SK-N-SH (cell line): Measurements from ENCODE around the gene RAB3GAP2. TPM values are rescaled to one million over a fixed set of nuclear protein-coding genes. Genes with fewer than 3 reads are reported as not detected.
A peak's percentile ranks its signal among the peaks of the same experiment; 100 is the strongest.

Experiments
- CTCF ChIA-PET: fragments of 300-600, 350-600 bp; formaldehyde crosslinking; extraction: SDS; loops from one replicate; lab custom pipeline; 2021; lab: Yijun Ruan, JAX
- POLR2A ChIA-PET: fragments of 350-600 bp; sonication (Branson Sonifier 250); formaldehyde crosslinking; extraction: SDS; loops from one replicate; lab custom pipeline; 2020; ENCODE audit warnings: antibody characterized with exemption, inconsistent platforms; lab: Yijun Ruan, JAX
- DNase-seq: peaks from one replicate; pipeline ENCODE4 v3.0.0; 2012
- H2AFZ ChIP-seq: fragments of 200-600 bp; sonication (generic); 2 replicates; pipeline ENCODE4 v1.8.1; 2016; ENCODE audit warnings: antibody characterized with exemption, mild to moderate bottlenecking, low read depth
- H3F3A ChIP-seq: fragments of 200-600 bp; sonication (generic); replicated peaks from 2 replicates; pipeline ENCODE3; 2016; ENCODE audit warnings: antibody characterized with exemption, mild to moderate bottlenecking; ENCODE audit not compliant: insufficient read depth
- H3K27ac ChIP-seq, 2 experiments: fragments of 200-500 bp in 1 of 2; fragments of 200-600 bp in 1 of 2; sonication (Bioruptor generic) in 1 of 2; sonication (generic), shearing (Covaris generic) in 1 of 2; 2 replicates each; pipeline versions ENCODE4 v1.5.1 to v1.6.1; 2014 to 2016; ENCODE audit warnings: low read depth in 2 of 2, inconsistent platforms in 1 of 2, low read length in 1 of 2, mild to moderate bottlenecking in 1 of 2, mixed read lengths in 1 of 2
- H3K27me3 ChIP-seq: fragments of 200-600 bp; sonication (generic), shearing (Covaris generic); 2 replicates; pipeline ENCODE4 v1.6.1; 2016; ENCODE audit warnings: mixed run types; ENCODE audit not compliant: insufficient read depth
- H3K36me3 ChIP-seq, 2 experiments: fragments of 200-500 bp in 1 of 2; fragments of 200-600 bp in 1 of 2; sonication (Bioruptor generic) in 1 of 2; sonication (generic) in 1 of 2; replicated peaks in 1 of 2; 2 replicates each; pipeline versions ENCODE3 to v1.5.1; 2014 to 2016; ENCODE audit warnings: low read length in 1 of 2, mild to moderate bottlenecking in 1 of 2; ENCODE audit not compliant: insufficient read depth in 2 of 2, control insufficient read depth in 1 of 2
- H3K4me1 ChIP-seq, 2 experiments: fragments of 200-500 bp in 1 of 2; fragments of 200-600 bp in 1 of 2; sonication (Bioruptor generic) in 1 of 2; sonication (generic), shearing (Covaris generic) in 1 of 2; 2 replicates each; pipeline versions ENCODE4 v1.5.1 to v1.6.1; 2014 to 2016; ENCODE audit warnings: low read depth in 1 of 2, low read length in 1 of 2, mixed run types in 1 of 2; ENCODE audit not compliant: insufficient read depth in 2 of 2, control insufficient read depth in 1 of 2
- H3K4me2 ChIP-seq: fragments of 200-600 bp; sonication (generic), shearing (Covaris generic); 2 replicates; pipeline ENCODE4 v1.6.1; 2017; ENCODE audit warnings: mixed run types
- H3K4me3 ChIP-seq, 2 experiments: fragments of 200-500 bp in 1 of 2; fragments of 200-600 bp in 1 of 2; sonication (Bioruptor generic) in 1 of 2; sonication (generic), shearing (Covaris generic) in 1 of 2; 2 replicates each; pipeline versions ENCODE4 v1.5.1 to v1.8.1; 2014 to 2016; ENCODE audit warnings: low read depth in 2 of 2, inconsistent platforms in 1 of 2, low read length in 1 of 2, mild to moderate bottlenecking in 1 of 2, mixed read lengths in 1 of 2, moderate library complexity in 1 of 2
- H3K79me2 ChIP-seq: fragments of 200-600 bp; sonication (generic); 2 replicates; pipeline ENCODE4 v1.8.1; 2017; ENCODE audit warnings: mild to moderate bottlenecking; ENCODE audit not compliant: insufficient read depth
- H3K9ac ChIP-seq: fragments of 200-600 bp; sonication (generic); 2 replicates; pipeline ENCODE4 v1.6.1; 2017; ENCODE audit warnings: mixed run types
- H3K9me2 ChIP-seq: fragments of 200-600 bp; sonication (generic); 2 replicates; pipeline ENCODE4 v1.6.1; 2017; ENCODE audit warnings: mixed run types
- H3K9me3 ChIP-seq: fragments of 200-600 bp; sonication (generic); 2 replicates; pipeline ENCODE4 v1.6.1; 2017; ENCODE audit warnings: mixed run types, mild to moderate bottlenecking, moderate library complexity
- H4K20me1 ChIP-seq: fragments of 200-600 bp; sonication (generic); 2 replicates; pipeline ENCODE4 v1.6.1; 2017; ENCODE audit warnings: mild to moderate bottlenecking, mixed run types; ENCODE audit not compliant: insufficient read depth
- CHD2 ChIP-seq: fragments of 150-350 bp; IDR thresholded peaks from 2 replicates; pipeline ENCODE4 v1.6.1; 2018; ENCODE audit warnings: low read length; ENCODE audit not compliant: partially characterized antibody
- EP300 ChIP-seq, 2 experiments: IDR thresholded peaks; 2 replicates each; pipeline versions ENCODE4 v1.4.0 to v1.6.1; 2012; ENCODE audit warnings: borderline replicate concordance in 1 of 2, low read depth in 1 of 2, low read length in 1 of 2
- FOSL2 ChIP-seq: IDR thresholded peaks from 2 replicates; pipeline ENCODE4 v1.4.0; 2012; ENCODE audit warnings: low read depth, mild to moderate bottlenecking, moderate library complexity, borderline replicate concordance
- GATA2 ChIP-seq: sonication (generic); formaldehyde crosslinking; IDR thresholded peaks from 2 replicates; pipeline ENCODE4 v1.5.0; 2020; ENCODE audit warnings: mild to moderate bottlenecking, missing genetic modification reagents
- NRF1 ChIP-seq: IDR thresholded peaks from 2 replicates; pipeline ENCODE4 v1.6.1; 2012; ENCODE audit warnings: low read depth, mild to moderate bottlenecking, low read length
- RAD21 ChIP-seq: IDR thresholded peaks from 2 replicates; pipeline ENCODE4 v1.6.1; 2012; ENCODE audit warnings: mild to moderate bottlenecking, low read length
- RCOR1 ChIP-seq: fragments of 150-350 bp; IDR thresholded peaks from 2 replicates; pipeline ENCODE4 v1.6.1; 2017; ENCODE audit warnings: antibody characterized with exemption, low read length
- RFX5 ChIP-seq: IDR thresholded peaks from 2 replicates; pipeline ENCODE4 v1.6.1; 2012; ENCODE audit warnings: mild to moderate bottlenecking, improper control_type of control experiment, low read length
- RXRA ChIP-seq: IDR thresholded peaks from 2 replicates; pipeline ENCODE4 v1.4.0; 2012; ENCODE audit warnings: low read depth, mild to moderate bottlenecking, borderline replicate concordance
- TAF1 ChIP-seq: IDR thresholded peaks from 2 replicates; pipeline ENCODE4 v1.6.1; 2012; ENCODE audit warnings: low read depth, mild to moderate bottlenecking, low read length, moderate library complexity, borderline replicate concordance
- TCF12 ChIP-seq: IDR thresholded peaks from 2 replicates; pipeline ENCODE4 v1.4.0; 2012
- USF1 ChIP-seq: IDR thresholded peaks from 2 replicates; pipeline ENCODE4 v1.4.0; 2012; ENCODE audit warnings: low read depth, borderline replicate concordance
- USF2 ChIP-seq: fragments of 150-350 bp; IDR thresholded peaks from 2 replicates; pipeline ENCODE4 v1.6.1; 2017; ENCODE audit warnings: antibody characterized with exemption, low read length, low read depth, borderline replicate concordance
- YY1 ChIP-seq: IDR thresholded peaks from 2 replicates; pipeline ENCODE4 v1.4.0; 2012; ENCODE audit warnings: low read depth, mild to moderate bottlenecking
- polyA plus RNA-seq, 3 experiments: library from polyadenylated mRNA; depleted of rRNA; stranded (reverse); fragments of >200 nt; gene quantifications; 2 replicates each; pipeline ENCODE4 v1.2.3, GENCODE V29; 2012
- TF ChIP-seq, protein P1 (sequence below): fragments of 200-600 bp; sonication (generic); IDR thresholded peaks from 2 replicates; pipeline ENCODE4 v1.6.1; 2017; ENCODE audit warnings: antibody characterized with exemption, mild to moderate bottlenecking, moderate library complexity
- TF ChIP-seq, protein P2 (sequence below): IDR thresholded peaks from 2 replicates; pipeline ENCODE4 v1.4.0; 2012; ENCODE audit warnings: low read depth

Gene RAB3GAP2
- polyA plus RNA-seq, 1 of the 3 experiments (the other 2 are of a cell fraction) = 9.3 TPM

- TF ChIP-seq, protein P1, sequence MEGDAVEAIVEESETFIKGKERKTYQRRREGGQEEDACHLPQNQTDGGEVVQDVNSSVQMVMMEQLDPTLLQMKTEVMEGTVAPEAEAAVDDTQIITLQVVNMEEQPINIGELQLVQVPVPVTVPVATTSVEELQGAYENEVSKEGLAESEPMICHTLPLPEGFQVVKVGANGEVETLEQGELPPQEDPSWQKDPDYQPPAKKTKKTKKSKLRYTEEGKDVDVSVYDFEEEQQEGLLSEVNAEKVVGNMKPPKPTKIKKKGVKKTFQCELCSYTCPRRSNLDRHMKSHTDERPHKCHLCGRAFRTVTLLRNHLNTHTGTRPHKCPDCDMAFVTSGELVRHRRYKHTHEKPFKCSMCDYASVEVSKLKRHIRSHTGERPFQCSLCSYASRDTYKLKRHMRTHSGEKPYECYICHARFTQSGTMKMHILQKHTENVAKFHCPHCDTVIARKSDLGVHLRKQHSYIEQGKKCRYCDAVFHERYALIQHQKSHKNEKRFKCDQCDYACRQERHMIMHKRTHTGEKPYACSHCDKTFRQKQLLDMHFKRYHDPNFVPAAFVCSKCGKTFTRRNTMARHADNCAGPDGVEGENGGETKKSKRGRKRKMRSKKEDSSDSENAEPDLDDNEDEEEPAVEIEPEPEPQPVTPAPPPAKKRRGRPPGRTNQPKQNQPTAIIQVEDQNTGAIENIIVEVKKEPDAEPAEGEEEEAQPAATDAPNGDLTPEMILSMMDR = no peak
- TF ChIP-seq RAD21 = no peak
- TF ChIP-seq NRF1 = no peak
- TF ChIP-seq CHD2 = no peak
- TF ChIP-seq EP300 (IDR thresholded peaks at IDR 0.05; ENCODE audit: borderline replicate concordance in 1 of 2, low read depth in 1 of 2, low read length in 1 of 2) = no peak
- TF ChIP-seq USF2 = no peak
- TF ChIP-seq, protein P2, sequence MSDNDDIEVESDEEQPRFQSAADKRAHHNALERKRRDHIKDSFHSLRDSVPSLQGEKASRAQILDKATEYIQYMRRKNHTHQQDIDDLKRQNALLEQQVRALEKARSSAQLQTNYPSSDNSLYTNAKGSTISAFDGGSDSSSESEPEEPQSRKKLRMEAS = no peak
Measured at GRCh38 chr1:220219865-220220698, 52.2 kb downstream of the RAB3GAP2 start (continued).

- POLR2A ChIA-PET = interaction anchor here (1.2 kb wide), 1 partner anchor 53 kb away, joined by 3 read pairs; the partner anchor contains the start of gene RAB3GAP2
Measured at GRCh38 chr1:220219136-220219442, 53.2 kb downstream of the RAB3GAP2 start.

More at GRCh38 chr1:220219136-220219442, 53.2 kb downstream of the RAB3GAP2 start:
- H3K9me2 ChIP-seq = no peaks in the 10 kb centered on the region
- CTCF ChIA-PET = interaction anchor here (0.7 to 4.2 kb wide), 20 partner anchors 9 to 557 kb away, joined by 3 to 31 read pairs (median 4); no protein-coding TSS in a partner anchor
- peaks cover 5 to 14% of the 10 kb centered on the region in 2 experiments for H3K36me3 ChIP-seq
- peaks cover 5% of the 10 kb centered on the region for H4K20me1 ChIP-seq
- TF ChIP-seq FOSL2 (no peak), TCF12 (no peak), RXRA (no peak), GATA2 (CRISPR knock-in tag) (no peak), TAF1 (no peak), USF1 (no peak), RFX5 (no peak), RCOR1 (no peak), YY1 (no peak)
- TF ChIP-seq, all 33 proteins: peak for 0
- DNase-seq = no peak
- H3K4me1 ChIP-seq = no peaks in the 10 kb centered on the region; a peak in 1 of 4 replicates
- H3K27ac ChIP-seq = peak overlapping the region in 1 of 2 experiments; percentile 22; a peak in 1 of 4 replicates
- H3K9ac ChIP-seq = no peak overlapping the region
- H2AFZ ChIP-seq = no peak overlapping the region
- no peak overlapping the region for H3K4me3 ChIP-seq
- no peaks in the 10 kb centered on the region for H3K27me3 ChIP-seq
- H3K4me2 ChIP-seq = no peak overlapping the region
- no peaks in the 10 kb centered on the region for H3K9me3 ChIP-seq
- H3K79me2 ChIP-seq = peaks cover 51% of the 10 kb centered on the region
- peaks cover 8% of the 10 kb centered on the region for H3F3A ChIP-seq
